MM.1S (cell line): ENCODE data around the gene CEACAM19.

ENCODE experiments used
- EZH2 ChIP-seq: fragments of 300-600 bp; sonication (generic); optimal IDR thresholded peaks from 2 replicates; pipeline ENCODE3; 2017; ENCODE audit warnings: low read depth, mild to moderate bottlenecking, antibody characterized with exemption, low read length, mixed read lengths
- TF ChIP-seq, protein P1 (sequence below): fragments of 300-600 bp; sonication (generic); IDR thresholded peaks from 2 replicates; pipeline ENCODE4 v1.5.1; 2016; ENCODE audit warnings: antibody characterized with exemption, low read length, mixed read lengths

- TF ChIP-seq, protein P1, sequence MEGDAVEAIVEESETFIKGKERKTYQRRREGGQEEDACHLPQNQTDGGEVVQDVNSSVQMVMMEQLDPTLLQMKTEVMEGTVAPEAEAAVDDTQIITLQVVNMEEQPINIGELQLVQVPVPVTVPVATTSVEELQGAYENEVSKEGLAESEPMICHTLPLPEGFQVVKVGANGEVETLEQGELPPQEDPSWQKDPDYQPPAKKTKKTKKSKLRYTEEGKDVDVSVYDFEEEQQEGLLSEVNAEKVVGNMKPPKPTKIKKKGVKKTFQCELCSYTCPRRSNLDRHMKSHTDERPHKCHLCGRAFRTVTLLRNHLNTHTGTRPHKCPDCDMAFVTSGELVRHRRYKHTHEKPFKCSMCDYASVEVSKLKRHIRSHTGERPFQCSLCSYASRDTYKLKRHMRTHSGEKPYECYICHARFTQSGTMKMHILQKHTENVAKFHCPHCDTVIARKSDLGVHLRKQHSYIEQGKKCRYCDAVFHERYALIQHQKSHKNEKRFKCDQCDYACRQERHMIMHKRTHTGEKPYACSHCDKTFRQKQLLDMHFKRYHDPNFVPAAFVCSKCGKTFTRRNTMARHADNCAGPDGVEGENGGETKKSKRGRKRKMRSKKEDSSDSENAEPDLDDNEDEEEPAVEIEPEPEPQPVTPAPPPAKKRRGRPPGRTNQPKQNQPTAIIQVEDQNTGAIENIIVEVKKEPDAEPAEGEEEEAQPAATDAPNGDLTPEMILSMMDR: no peak
- TF ChIP-seq EZH2: no peak
Observed at GRCh38 chr19:44696939-44697669, 25.8 kb downstream of the CEACAM19 start.
